NCI-H460 (cell line): ENCODE results near the gene EP400. TPM values are rescaled to one million over a fixed set of nuclear protein-coding genes. Genes with fewer than 3 reads are reported as not detected.

Experiments
- DNase-seq: peaks from one replicate; pipeline ENCODE4 v3.0.0-alpha.2; 2016; ENCODE audit warnings: low read depth; ENCODE audit errors: extremely low read depth
- total RNA-seq: library from RNA; depleted of rRNA; stranded (reverse); fragments of >200 nt; shearing (Covaris generic); gene quantifications from 2 replicates; pipeline ENCODE4 v1.2.3, GENCODE V29; 2014

The EP400 gene
- total RNA-seq, 1 experiment from 2014 or later: 12.5 TPM

- DNase-seq: no peak
Measured at GRCh38 chr12:132108211-132108832, 158.6 kb downstream of the EP400 start.

DNA sequence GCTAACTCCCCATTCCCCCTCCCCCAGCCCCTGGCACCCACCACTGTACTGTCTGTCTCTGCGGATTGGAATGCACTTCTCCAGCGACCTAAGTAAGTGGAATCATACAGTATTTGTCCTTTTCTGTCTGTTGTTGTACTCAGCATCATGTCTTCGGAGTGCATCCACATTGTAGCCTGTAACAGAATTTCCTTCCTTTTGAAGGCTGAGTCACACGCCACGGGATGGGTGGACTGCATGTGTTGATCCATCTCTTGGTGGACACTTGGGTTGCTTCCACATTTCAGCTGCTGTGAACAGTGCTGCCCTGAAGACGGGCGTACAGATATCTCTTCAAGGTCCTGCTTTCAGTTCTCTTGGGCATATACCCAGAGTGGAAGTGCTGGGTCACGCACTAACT is 160.0 kb downstream of the EP400 start:
- DNase-seq: no peak

- DNase-seq: no peak
Measured at GRCh38 chr12:132110677-132111076, 160.9 kb downstream of the EP400 start.

DNA sequence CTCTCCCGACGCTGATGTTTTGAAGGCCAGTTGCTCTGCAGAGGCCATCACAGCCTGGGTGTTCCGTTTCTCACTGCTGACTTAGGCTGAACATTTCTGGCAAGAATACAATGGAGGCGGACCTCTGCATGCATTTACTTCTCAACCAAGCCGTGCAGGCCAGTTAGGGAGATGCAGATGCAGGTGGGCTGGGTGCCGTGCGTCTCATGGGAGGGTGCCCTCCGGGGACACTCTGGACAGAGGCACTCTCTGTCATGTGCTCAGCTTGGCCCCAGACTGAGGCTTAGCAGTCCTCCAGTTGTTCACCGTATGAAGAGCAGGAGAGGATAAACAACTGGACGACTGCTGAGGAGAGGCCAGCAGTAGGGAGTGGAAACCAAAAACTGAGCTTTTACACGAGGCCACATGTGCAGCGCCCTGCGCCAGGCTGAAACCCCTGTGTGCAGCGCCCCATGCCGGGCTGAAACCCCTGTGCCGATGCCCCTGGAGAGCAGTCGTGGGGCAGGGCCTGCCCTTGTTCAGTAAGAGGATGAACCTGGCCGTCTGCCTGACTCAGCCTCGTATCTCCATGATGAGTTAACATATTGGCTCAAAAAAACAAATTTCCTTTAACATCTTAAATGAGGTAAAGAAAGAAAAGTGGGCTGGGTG is 162.0 kb downstream of the EP400 start:
- no peak for DNase-seq

DNA sequence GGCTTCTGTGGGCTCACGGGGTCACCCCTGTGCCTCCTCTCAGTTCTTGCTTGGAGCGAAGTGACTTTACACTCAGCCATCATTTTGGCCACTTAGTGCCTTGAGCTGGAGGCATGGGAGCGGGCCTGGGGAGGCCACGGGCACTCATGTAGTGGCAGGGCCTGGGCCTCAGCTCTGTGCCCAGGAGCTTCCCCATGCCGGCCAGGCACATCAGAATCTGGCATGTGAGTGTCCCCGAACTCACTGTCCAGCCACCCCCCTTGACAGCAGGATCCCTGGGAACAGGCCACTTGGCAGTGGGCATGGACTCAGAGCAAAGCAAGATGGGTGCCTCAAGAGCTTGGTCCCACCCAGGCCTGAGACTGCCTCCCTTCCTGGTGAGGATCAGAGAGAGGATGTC is 164.9 kb downstream of the EP400 start:
- no peak for DNase-seq

- no peak for DNase-seq
Measured at GRCh38 chr12:132115500-132115899, 165.8 kb downstream of the EP400 start.

DNA sequence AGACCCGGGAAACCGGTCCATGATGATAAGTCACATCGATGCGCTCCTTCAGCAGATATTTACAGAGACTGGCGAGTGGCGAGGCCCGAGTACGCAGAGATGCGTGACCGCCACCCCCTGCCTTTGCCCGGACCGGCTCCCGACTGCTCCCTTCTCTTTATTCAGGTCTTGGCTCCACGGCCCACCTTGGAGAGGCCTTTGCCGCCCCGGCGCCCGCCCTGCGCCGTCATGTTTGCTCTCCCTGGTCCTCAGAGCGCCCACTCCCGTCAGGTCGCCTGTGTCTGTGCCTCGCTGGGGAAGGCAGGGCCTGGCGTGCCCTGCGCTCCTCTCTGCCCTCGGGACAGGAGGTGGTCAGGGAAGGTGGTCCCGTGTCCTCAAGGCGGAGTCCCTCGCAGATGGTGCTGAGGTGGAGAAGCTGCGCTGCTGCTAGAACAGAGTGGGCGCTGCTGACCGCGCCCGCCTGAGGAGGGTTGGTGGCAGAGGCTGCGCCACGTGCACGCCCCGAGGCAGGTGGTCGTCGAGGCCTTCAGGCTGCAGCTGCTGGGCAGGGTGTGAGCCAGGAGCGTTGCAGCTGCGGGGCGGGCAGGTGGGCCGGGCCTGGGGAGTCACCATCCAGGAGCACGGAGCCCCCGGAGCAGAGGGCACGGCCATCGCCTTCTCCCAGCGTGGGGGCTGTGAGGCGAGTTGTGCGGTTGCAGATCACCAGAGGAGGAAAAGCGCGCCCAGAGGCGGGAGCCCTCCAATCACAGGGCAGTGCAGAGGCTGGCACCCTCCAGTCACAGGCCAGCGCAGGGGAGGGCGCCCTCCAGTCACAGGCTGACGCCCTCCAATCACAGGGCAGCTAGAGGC is 167.2 kb downstream of the EP400 start:
- DNase-seq: no peak

DNA sequence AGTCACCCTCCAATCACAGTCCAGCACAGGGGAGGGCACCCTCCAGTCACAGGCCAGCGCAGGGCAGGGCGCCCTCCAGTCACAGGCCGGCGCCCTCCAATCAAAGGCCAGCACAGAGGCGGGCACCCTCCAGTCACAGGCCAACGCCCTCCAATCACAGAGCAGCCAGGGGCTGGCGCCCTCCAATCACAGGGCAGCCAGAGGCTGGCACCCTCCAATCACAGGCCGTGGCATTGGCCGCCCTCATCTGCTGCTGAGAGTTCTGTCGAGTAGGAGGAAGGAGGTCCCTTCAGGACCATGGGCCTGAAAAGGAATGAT is 167.8 kb downstream of the EP400 start:
- DNase-seq: no peak

- no peak for DNase-seq
Measured at GRCh38 chr12:132118876-132119275, 169.1 kb downstream of the EP400 start.

DNA sequence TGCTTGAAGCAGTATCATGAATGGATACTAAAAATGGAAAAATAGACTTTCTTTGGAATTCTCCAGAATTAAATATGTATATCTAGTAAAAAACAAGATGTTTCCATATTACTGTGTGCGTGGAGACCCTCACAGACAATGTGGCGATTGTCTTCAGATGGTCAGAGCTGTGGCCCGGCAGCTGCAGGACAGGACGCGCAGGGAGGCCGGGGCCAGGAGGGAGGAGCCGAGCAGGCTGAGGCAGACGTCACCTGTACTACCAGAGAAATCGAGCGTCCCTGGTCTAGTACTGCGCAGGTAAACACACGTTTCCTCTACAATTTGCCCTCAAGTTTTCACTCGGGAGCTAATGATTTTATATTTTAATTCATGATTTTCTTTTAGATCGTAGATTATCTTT is 171.5 kb downstream of the EP400 start:
- no peak for DNase-seq

- DNase-seq: no peak
Measured at GRCh38 chr12:132123970-132124765, 174.4 kb downstream of the EP400 start.

- DNase-seq: no peak
Measured at GRCh38 chr12:132124766-132125425, 175.2 kb downstream of the EP400 start.

- DNase-seq: no peak
Measured at GRCh38 chr12:132125736-132126135, 176.0 kb downstream of the EP400 start.

- no peak for DNase-seq
Measured at GRCh38 chr12:132127041-132127440, 177.3 kb downstream of the EP400 start.

DNA sequence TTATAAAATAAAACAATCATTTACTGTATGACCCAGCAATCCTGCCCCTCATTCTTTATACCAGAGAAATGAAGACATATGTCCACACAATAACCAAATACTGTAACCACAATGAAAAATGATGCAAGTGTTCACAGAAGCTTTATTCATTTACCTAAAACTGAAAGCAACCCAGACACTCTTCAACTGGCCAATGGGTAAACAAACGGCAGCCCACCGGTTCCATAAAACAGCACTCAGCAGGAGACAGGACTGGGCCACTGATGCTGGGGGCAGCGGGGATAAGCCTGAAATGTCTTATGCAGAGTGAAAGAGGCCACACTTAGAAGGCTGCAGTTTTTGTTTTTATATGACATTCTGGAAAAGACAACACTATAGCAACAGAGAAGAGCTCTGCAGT is 179.3 kb downstream of the EP400 start:
- DNase-seq: no peak

- DNase-seq: no peak
Measured at GRCh38 chr12:132130690-132131089, 180.9 kb downstream of the EP400 start.
